Body of pancreas (tissue), 4 donors: ENCODE data around the gene PNPLA5.

ENCODE experiments used
- POLR2A ChIP-seq, 3 donors: fragments of 450-650 bp; IDR thresholded peaks; one replicate each; pipeline ENCODE4 v1.6.1; 2016; ENCODE audit warnings: antibody characterized with exemption in 3 of 3, mild to moderate bottlenecking in 2 of 3
- TF ChIP-seq, protein P1 (sequence below), 7 experiments: fragments of 450-650 bp in 4 of 7; fragments of 200-600 bp in 3 of 7; sonication (generic) in 3 of 7; IDR thresholded peaks; one replicate each; pipeline ENCODE4 v1.5.1; 2016 to 2019; ENCODE audit warnings: antibody characterized with exemption in 7 of 7

DNA sequence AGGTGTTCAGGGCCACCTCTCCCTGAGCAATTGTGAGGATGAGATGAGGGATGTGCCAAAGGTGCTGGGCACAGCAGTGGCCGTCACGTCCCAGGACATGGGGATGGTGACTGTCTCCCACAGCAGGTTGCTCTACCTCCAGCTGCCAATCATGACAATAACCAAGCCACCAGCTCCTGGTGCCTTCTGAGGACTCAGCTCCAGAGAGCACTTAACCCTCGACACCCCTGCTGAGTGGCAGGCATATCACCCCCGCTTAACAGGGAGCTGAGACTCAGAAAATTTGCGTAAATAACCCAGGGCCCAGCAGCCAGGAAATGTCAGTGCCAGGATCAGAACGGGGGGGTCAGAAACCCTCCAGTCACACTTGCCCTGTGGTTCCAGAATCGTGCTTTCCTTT, 8.4 kb upstream of the PNPLA5 start:
- TF ChIP-seq, protein P1, sequence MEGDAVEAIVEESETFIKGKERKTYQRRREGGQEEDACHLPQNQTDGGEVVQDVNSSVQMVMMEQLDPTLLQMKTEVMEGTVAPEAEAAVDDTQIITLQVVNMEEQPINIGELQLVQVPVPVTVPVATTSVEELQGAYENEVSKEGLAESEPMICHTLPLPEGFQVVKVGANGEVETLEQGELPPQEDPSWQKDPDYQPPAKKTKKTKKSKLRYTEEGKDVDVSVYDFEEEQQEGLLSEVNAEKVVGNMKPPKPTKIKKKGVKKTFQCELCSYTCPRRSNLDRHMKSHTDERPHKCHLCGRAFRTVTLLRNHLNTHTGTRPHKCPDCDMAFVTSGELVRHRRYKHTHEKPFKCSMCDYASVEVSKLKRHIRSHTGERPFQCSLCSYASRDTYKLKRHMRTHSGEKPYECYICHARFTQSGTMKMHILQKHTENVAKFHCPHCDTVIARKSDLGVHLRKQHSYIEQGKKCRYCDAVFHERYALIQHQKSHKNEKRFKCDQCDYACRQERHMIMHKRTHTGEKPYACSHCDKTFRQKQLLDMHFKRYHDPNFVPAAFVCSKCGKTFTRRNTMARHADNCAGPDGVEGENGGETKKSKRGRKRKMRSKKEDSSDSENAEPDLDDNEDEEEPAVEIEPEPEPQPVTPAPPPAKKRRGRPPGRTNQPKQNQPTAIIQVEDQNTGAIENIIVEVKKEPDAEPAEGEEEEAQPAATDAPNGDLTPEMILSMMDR (IDR thresholded peaks at IDR 0.05): no peak
- TF ChIP-seq POLR2A (IDR thresholded peaks at IDR 0.05): no peak
